ENCODE data around the gene ATRNL1.

- TF ChIP-seq CTCF (IDR thresholded peaks at IDR 0.05) (no peak), POLR2A (IDR thresholded peaks at IDR 0.05) (no peak)
Observed at GRCh38 chr10:115918812-115919211, 825.6 kb downstream of the ATRNL1 start.
